Fibroblast of skin of abdomen (primary cell): ENCODE results near the gene CR1L. TPM values are rescaled to one million over a fixed set of nuclear protein-coding genes. Genes with fewer than 3 reads are reported as not detected.
A peak's percentile ranks its signal among the peaks of the same experiment; 100 is the strongest.
"Not testable (repeated sequence)": the region's sequence is repeated elsewhere in the genome, so short reads cannot be mapped to it uniquely, and the experiment has no call there.

ENCODE experiments used
- DNase-seq: peaks from one replicate; pipeline ENCODE4 v3.0.0-alpha.2; 2013
- polyA plus RNA-seq, 2 experiments: library from polyadenylated mRNA; unstranded; fragments of 120-200 nt; gene quantifications; one replicate each; pipeline ENCODE4 v1.2.1, GENCODE V29; 2013; ENCODE audit not compliant: insufficient read length in 2 of 2

The CR1L gene
- not detected for polyA plus RNA-seq (2013, experiment 1 of 2; ENCODE audit: insufficient read length)
- polyA plus RNA-seq (2013, experiment 2 of 2; ENCODE audit: insufficient read length), result not detected

DNA sequence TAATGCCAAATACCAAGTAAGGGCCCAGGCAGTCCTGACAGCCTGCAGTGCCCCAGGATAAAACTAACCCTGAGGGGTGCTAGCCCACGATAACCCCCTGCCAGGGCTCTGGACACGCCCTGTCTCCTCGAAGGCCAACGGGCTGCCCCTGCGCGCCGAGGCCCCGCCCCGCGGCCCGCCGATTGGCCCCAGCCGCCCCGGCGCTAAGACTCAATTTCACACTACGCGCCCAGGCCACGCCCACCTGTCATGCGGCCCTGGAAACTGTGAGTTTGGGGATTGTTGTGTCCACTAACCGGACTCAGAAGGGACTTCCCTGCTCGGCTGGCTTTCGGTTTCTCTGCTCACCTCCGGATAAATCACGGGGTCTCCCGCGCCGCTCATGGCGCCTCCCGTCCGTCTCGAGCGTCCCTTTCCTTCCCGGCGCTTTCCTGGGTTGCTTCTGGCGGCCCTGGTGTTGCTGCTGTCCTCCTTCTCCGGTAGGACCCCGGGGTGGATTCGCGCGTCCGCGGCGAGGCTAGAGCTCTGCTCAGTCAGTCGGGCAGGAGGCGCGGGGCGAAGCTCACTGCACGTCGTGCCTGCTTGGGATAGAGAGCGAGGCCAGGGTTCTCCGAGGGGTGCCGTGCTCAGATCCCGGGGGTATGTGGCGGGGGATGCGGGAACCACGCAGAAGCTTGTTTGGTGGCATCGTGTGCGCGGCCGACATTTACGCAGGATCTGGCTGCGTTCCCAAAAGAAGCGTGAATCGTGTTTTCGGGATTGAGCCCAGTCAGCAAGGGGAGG lies at the start of gene CR1L:
Gene CR1L (plus strand): TSS at position 282 of the 783 bp plus-strand sequence. CDS start 101 bp downstream, at position 383.
- peak; percentile 53 for DNase-seq

DNA sequence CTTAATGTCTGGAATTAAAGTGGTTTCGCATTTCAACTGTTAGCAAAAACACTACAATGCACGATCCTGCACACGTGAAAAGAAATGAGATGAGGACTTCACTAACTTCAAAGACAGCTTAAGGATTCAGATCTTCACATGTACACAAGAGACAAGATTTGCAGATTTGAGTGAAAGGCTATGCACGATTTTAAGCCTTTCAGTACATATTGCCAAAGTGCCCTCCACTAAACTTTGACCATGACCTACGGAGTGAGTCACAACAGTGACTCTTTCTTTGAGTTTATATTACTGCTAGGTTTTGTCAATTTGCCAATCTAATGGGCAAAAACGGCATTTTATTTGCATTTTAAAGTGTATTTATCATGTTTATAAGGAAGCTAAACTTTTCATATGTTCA lies 41.2 kb upstream of the CR1L start:
- no peak for DNase-seq

DNA sequence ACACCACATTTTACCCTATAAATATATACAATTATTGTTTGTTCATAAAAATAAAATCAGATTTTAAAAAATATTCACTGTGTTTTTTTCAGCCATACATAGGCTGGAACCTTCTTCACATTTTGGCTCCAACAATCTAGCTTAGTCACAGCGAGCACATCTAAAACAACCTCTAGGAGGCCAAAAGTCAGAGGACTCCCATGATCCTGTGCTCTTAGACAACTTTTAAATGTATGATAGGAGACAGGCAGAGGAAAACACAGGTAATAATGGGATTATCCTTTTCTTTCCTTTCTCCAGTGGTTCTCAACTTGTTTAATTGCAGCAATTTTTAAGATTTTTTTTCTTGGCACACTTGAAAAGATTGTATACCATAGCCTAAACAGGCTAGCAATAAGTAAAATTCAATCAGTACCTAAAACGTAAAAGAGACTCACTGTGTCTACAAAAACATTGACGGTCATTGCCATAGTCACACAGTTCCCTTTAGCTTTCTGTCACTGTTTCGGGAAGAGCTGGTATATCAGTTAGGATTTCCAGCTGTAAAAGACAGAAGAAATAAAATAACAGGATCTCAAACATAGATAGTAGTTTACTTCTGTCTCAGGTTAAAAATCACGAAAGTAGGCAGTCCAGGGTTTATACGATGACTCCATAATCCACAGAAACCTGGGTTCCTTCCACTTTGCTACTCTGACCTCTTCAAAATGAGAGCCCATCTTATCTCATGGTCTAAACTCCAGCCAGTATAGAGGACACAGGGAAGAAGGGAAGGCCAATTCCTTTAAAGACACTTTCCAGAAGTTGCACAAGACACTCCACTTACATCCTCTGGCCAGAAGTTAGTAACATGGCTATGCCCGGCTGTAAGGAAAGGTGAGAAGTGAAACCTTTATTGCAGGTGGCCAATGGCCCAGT lies 39.2 kb upstream of the CR1L start:
- no peak for DNase-seq

DNA sequence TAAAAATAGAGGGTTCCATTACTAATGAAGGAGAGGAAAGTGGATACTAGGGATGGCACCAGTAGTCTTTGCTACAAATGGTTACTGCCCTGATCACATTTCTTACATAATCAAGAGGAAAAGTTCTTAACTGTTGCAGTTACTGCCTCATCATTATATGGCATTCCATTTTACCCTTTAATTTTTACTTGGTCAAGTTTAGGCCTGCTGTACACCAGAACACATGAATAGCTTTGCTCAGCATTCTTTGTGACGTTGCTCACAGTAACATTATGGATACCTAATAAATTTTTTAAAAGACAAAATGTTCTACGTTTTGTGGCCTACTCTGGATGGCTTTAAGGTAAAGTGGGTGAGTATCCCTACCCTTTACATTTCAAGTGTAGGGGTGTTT lies 38.6 kb upstream of the CR1L start:
- DNase-seq, result no peak

DNA sequence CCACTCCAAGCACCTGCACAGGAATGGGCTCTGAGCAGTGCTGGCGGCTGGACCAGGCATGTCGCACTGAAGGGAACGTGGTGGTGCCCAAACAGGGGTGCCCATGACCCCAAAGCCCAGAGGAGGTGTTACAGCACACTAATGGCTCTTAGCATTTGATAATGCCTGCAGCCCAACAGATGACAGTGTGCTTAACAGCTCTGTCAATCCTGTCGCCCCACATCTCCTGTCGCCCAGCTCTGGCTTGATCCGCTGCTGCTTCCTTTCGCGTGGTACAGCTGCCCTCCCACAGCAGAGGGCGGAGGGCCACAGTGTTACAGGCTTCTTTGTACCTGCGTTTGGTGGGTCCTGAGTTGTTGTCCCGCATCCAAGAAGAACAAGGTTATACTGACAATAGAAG lies 32.2 kb upstream of the CR1L start:
- no peak for DNase-seq

DNA sequence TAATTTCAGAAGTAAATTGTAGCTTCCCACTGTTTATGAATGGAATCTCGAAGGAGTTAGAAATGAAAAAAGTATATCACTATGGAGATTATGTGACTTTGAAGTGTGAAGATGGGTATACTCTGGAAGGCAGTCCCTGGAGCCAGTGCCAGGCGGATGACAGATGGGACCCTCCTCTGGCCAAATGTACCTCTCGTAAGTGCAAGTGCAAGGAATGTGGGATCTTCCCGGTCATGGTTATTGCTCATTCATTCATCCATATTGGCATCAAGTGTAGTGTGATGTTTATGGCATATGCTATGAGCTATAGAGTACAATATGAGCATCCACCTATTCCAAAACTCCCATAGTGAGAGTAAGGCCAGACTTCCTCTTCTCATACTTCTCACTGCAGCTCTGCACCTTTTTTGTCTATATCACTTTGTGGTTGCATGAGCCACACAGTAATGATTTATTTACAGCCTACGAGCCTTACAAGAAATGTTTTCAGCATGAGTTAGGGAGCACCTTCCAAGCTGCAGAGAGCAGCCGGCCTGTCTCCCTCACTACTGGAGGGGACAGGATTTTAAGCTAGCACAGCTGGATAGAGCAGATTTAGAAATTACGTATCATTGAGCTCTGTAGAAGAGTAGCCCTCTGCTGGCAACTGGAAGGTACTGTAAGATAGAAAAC lies 24.9 kb upstream of the CR1L start:
- peak; percentile 54 for DNase-seq

DNA sequence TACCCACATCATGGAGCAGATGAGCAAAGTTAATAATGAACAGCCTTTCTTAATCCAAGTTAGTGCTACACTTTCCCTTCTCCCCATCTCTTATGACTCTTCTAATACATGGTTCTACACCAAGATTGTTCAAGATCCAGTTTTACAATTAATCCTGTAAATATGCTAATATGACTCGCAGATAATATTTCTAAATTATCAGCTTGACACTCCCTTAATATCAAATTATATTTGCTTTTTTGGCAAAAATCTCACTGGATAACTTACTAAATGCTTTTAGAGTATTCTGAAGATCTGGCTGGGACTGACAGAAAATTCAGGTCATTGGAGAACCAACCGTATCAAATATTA lies 24.4 kb upstream of the CR1L start:
- DNase-seq, result no peak

DNA sequence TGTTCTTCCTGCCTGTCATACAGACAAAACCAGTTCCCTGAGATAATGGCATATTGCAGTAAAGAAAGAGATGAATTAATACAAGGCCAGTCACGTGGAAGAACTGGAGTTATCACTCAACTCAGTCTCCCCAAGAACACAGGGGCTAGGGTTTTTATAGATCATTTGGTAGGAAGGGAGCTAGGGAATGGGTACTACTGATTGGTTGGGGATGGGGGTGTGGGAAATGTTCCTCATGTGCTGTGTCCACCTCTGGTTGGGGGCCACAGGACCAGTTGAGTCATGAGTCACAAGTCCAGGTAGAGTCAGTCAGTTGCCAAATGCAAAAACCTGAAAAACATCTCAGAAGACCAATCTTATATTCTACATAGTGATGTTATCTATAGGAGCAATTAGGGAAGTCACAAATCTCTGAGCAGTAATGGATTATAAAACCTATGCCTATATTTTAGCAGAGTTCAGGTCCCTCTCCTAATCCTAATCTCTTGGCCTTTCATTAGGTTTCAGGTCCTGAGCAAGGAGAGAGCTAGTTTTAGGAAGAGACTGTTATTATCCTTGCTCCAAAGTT lies 19.3 kb upstream of the CR1L start:
- DNase-seq, result not testable (repeated sequence)

DNA sequence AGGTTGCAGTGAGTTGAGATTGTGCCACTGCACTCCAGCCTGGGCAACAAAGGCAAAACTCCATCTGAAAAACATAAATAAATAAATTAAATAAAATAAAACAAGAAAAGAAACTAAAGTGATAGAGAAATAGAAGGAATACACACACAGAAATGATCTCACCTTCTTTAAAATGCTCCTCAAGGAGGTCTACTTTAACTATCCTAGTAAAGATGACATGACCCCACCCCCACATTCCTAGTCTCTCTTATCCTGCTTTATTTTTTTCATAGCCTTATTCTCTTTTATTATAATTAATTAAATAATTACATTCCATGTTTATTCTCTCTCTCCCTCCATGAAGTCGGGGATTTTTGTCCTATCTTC lies 18.0 kb upstream of the CR1L start:
- no peak for DNase-seq

DNA sequence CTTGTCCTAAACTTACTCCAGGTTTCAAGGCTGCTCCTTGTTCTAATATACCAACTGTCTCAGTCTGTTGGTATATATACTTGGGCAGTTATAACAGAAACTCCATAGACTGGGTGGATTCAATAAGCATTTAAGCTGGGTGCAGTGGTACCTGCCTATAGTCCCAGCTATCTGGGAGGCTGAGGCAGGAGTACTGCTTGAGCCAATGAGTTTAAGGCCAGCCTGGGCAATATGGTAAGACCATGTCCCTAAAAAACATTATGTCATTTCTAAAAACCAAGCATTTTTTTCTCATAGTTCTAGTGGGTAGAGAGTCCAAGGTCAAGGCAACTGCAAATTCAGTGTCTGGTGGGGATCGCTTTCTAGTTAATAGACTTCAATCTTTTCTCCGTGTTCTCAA lies 17.4 kb upstream of the CR1L start:
- DNase-seq, result no peak

DNA sequence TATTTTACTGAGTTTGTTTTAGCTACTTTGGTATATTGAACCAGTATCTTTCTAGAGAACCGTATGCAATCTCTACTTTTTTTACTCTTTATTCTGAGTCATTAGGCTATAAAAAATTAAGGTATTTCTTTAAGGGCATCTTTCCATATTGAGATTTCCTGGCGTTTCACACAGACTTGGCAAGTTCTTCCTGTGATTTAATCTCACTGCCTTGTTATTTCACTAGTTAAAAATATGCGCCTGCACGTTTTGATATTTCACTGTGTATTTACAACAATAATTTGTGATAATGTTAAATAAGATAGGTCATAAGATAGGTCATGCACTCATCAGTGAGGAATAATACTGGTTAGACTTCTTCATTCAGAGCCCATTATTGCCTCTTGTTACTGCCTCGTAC lies 16.2 kb upstream of the CR1L start:
- peak; percentile 5 for DNase-seq

DNA sequence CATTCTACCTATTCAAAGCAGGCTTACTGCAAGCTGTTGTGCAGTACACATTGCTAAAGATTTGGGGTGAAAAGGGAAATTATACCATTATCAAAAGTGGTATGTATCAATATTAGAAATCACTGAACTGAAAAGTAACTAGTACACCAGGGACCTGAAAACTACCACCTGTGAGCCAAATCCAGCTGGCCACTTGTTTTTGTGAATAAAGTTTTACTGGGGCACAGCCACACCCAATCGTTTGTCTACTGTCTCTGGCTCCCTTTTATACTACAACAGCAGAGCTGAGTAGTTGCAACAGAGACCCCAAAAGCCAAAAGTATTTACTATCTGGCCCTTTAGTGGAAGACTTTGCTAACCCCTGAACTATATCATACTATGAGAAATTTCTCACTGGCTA lies 13.8 kb upstream of the CR1L start:
- DNase-seq, result no peak

DNA sequence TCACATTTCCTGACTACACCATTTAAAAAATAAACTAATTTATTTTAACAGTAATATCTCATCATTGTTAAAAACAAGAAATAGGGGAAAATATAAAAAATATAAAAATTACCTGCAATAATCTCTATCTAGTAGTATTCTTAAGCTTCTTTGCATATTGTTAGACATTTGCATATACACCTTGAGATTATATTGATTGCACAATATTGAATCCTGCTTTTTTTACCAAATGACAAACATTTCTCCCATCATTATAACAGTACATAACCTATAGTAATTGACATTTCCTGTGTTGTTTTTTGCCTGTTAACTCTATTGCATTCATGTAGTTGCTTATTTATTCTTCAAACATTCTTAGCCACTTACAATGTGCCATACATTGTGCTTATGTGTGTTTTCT lies 11.7 kb upstream of the CR1L start:
- DNase-seq, result no peak

DNA sequence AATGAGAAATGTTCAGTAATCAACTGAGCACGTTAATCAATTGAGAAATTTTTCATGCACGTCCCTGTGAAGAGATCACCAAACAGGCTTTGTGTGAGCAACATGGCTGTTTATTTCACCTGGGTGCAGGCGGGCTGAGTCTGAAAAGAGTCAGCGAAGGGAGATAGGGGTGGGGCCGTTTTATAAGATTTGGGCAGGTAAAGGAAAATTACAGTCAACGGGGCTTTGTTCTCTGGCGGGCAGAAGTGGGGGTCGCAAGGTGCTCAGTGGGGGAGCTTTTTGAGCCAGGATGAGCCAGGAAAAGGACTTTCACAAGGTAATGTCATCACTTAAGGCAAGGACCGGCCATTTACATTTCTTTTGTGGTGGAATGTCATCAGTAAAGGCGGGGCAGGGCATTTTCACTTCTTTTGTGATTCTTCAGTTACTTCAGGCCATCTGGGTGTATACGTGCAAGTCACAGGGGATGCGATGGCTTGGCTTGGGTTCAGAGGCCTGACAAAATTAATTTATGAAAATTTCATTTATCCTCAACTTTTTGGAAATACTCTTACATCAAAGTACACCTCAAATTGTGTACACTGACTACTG lies 11.1 kb upstream of the CR1L start:
- DNase-seq, result not testable (repeated sequence)

DNA sequence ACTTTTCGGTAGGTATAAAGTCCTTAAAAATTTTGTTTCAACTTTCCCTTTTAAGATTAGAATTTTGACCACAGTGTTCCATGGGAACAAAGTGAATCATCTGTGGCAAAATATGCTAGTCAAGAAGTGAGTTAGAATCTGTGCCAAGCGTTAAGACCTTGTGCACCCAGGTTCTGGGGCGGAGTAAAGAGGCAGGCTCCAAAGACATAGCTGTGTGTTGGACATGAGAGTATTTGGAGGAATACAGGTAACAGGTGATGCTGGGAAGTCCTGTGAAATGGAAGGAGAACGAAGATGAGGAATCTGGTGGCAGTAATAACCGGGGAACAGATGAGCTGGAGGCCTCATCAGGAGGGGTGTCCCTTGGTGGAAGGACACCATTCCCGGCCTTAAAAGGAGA lies 10.6 kb upstream of the CR1L start:
- DNase-seq, result not testable (repeated sequence)

DNA sequence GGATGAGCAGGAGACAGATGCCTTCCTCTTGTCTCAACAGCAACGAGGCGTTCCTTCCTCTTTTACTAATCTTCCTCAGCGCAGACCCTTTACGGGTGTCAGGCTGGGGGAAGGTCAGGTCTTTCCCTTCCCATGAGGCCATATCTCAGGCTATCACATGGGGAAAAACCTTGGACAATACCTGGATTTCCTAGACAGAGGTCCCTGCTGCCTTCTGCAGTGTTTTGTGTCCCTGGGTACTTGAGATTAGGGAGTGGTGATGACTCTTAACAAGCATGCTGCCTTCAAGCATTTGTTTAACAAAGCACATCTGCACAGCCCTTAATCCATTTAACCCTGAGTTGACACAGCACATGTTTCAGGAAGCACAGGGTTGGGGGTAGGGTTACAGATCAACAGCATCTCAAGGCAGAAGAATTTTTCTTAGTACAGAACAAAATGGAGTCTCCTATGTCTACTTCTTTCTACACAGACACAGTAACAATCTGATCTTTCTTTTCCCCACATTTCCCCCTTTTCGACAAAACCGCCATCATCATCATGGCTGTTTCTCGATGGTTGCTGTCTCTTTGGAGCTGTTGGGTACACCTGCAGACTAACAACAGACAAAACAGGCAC lies 9.3 kb upstream of the CR1L start:
- DNase-seq, result not testable (repeated sequence)

DNA sequence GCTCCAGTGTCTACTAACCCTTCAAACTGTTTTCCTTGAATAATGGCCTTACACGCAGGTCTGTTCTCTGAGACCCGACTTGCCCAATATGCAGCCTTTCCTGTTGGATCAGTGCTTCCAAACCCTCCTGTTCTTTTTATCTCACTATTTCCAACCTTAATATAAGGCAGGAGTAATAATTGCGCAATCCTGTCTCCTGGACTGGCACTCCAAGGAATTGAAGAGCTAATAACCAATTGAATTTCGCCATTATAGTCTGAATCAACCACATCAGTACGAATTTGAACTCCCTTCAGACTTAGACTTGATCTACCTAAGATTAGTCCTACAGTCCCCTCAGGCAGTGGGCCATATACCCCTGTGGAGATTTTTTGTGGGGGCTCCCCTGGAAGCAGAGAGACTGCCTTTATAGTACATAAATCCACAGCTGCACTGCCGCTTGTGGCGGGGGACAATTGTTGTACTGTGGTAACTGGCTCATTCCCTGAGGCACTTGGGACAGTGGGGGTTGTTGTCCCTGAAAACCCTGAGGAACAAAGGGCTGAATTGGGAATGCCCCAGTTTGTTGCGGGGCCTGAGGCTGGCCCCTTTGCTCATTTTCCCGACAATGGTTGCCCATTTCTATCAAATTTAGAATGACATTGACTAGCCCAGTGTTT lies 6.3 kb upstream of the CR1L start:
- DNase-seq, result not testable (repeated sequence)

DNA sequence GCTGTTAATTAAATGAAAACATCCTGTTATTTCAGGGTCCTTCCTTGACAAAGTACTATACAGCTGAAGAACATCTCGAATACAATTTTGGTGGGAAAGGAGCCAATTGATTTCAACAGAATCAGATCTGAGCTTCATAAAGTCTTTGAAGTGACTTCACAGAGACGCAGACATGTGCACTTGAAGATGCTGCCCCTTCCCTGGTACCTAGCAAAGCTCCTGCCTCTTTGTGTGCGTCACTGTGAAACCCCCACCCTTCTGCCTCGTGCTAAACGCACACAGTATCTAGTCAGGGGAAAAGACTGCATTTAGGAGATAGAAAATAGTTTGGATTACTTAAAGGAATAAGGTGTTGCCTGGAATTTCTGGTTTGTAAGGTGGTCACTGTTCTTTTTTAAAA lies 5.6 kb upstream of the CR1L start:
- DNase-seq, result not testable (repeated sequence)

DNA sequence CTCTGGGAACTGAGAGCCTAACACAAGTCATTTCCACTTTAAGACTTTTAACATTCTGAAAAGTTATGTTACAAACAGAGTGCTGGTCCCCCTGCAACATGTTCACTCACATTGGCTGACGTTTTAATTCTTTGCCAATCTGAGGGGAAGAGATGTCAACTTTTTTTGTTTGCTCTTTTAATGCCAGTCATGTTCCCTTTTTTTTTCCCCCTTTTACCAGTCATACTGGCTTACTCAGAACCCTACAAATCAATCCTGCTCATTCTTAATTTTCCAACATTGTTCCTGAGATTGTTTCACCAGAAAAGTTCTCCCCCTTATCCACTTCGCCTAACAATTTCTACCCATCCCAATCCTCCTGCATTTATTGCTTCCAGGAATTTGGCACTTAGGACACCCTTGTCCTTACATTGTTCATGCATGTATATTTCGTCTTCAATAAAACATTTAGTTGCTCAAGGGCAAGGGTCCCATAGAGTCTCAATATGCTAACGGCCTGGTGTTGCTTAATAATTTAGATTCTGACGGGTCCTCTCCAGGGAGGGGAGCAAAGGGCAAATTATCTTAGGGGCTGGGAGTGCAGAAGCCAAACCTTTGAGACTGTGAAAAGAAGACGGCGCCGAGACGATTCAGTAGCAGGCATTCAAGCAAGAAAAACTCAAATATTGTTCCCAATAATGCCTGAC lies 624 bp upstream of the CR1L start:
- no peak for DNase-seq

DNA sequence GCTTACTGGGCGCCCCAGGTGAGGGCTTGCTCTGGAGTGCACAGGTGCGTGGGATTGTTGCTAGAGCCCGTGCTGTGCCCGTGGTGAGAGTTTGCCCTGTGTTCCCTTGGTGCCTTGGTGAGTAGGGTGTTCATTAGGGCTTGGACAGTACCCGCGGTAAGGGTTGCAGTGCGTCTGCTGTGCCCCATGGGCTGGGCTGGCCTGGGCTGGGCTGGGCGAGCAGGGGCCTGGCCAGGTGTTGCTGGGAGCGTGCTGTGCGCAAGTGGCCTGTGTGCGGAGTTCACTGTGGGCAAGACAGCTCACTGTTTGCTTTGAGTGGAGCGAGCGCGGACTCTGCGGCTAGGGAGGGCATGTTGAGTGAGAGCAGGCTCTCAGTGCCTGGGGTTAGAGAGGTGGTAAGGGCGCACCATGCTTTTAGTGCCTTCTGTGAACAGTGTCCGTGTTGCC lies 725 bp downstream of the CR1L start:
- no peak for DNase-seq

DNA sequence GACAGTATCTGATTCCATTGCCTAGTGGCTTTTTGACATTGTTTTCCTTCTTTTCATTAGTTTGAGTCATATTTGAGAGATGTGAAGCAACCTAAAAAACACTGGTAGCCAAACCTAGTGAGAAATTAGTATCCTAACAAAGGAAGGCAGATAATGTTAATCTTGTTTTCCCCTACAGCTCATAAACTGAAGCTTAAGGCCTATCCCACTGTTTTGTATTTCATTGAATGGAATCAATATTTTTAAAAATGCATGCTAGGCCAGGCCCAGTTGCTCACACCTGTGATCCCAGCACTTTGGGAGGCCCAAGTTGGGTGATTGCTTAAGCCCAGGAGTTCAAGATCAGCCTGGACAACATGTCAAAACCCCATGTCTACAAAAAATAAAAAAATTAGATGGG lies 1.2 kb downstream of the CR1L start:
- no peak for DNase-seq
